Panc1 (cell line): ENCODE measurements around the gene PRPSAP2. TPM values are rescaled to one million over a fixed set of nuclear protein-coding genes. Genes with fewer than 3 reads are reported as not detected.

Experiments used
- ATAC-seq: fragments of 200-7000 bp; cut with Tn5 transposase; 2 replicates; pipeline ENCODE4 v1.9.1; 2020; ENCODE audit warnings: mild to moderate bottlenecking, moderate library complexity
- BruUV-seq: library from RNA; stranded (reverse); fragments of 400-500 nt; replicated peaks from 2 replicates; lab custom pipeline; 2021; lab: Mats Ljungman, UMichigan
- CTCF ChIA-PET: fragments of 300-600 bp; sonication (Branson Sonifier 250); formaldehyde crosslinking; loops from one replicate; lab custom pipeline; 2022; ENCODE audit warnings: antibody characterized with exemption; lab: Charles Lee
- POLR2A ChIA-PET: fragments of 300-600 bp; sonication (Branson Sonifier 250); formaldehyde crosslinking; loops from one replicate; lab custom pipeline; 2022; ENCODE audit warnings: antibody characterized with exemption; lab: Charles Lee
- DNase-seq: peaks from one replicate; pipeline ENCODE4 v3.0.0-alpha.2; 2010; ENCODE audit warnings: low read depth, low spot score
- H3K27ac ChIP-seq: 2 replicates; pipeline ENCODE4 v1.5.1; 2011; ENCODE audit warnings: mild to moderate bottlenecking, low read length, inconsistent platforms
- H3K27me3 ChIP-seq: fragments of 200-500 bp; sonication (Bioruptor generic); 2 replicates; pipeline ENCODE4 v1.6.0; 2014; ENCODE audit warnings: low read length, inconsistent platforms; ENCODE audit not compliant: control insufficient read depth, insufficient read depth
- H3K36me3 ChIP-seq: fragments of 200-500 bp; sonication (Bioruptor generic); 2 replicates; pipeline ENCODE4 v1.5.1; 2014; ENCODE audit warnings: inconsistent platforms, mild to moderate bottlenecking, low read length, moderate library complexity; ENCODE audit not compliant: control insufficient read depth, insufficient read depth
- H3K4me1 ChIP-seq: 2 replicates; pipeline ENCODE4 v1.5.1; 2011; ENCODE audit warnings: inconsistent platforms, mild to moderate bottlenecking, low read length, moderate library complexity; ENCODE audit not compliant: control insufficient read depth, insufficient read depth
- H3K4me3 ChIP-seq, 2 experiments: 2 replicates each; pipeline ENCODE4 v1.5.1; 2011 to 2012; ENCODE audit warnings: low read depth in 2 of 2, low read length in 2 of 2, mild to moderate bottlenecking in 2 of 2, inconsistent platforms in 1 of 2, moderate library complexity in 1 of 2
- H3K9me3 ChIP-seq: fragments of 200-500 bp; sonication (Bioruptor generic); 2 replicates; pipeline ENCODE4 v1.5.1; 2014; ENCODE audit warnings: low read depth, mild to moderate bottlenecking, inconsistent platforms, low read length, moderate library complexity; ENCODE audit not compliant: control insufficient read depth, insufficient read depth
- POLR2AphosphoS5 ChIP-seq: IDR thresholded peaks from 2 replicates; pipeline ENCODE4 v1.6.1; 2012; ENCODE audit warnings: mild to moderate bottlenecking, low read depth, low read length, moderate library complexity
- SIN3A ChIP-seq: IDR thresholded peaks from 2 replicates; pipeline ENCODE4 v1.6.1; 2012; ENCODE audit warnings: low read depth, mild to moderate bottlenecking, low read length, moderate library complexity, borderline replicate concordance; ENCODE audit not compliant: insufficient read depth
- TCF7L2 ChIP-seq: IDR thresholded peaks from 2 replicates; pipeline ENCODE4 v1.6.1; 2011; ENCODE audit warnings: mild to moderate bottlenecking, low read depth, low read length, inconsistent platforms
- in situ Hi-C: cut with HindIII; loops from 2 replicates; pipeline ENCODE4 v1.10.0; 2016; ENCODE audit warnings: low sequenced_read_pairs, low pct_unique_long_range_greater_than_20kb
- intact Hi-C: fragments of 100-400 bp; cut with micrococcal nuclease; formaldehyde crosslinking; loops from one replicate; pipeline ENCODE4 v1.10.0; 2022; ENCODE audit not compliant: unreplicated experiment
- total RNA-seq: library from RNA; stranded (reverse); gene quantifications from one replicate; pipeline ENCODE4 v1.2.1, GENCODE V29; 2021; ENCODE audit not compliant: unreplicated experiment
- TF ChIP-seq, protein P1 (sequence below), 2 experiments: IDR thresholded peaks; 2 replicates each; pipeline ENCODE4 v1.6.1; 2011 to 2012; ENCODE audit warnings: low read depth in 2 of 2, control low read depth in 1 of 2, low read length in 1 of 2, mild to moderate bottlenecking in 1 of 2, moderate library complexity in 1 of 2; ENCODE audit not compliant: insufficient read depth in 1 of 2
- TF ChIP-seq, protein P2 (sequence below): fragments of 450-650 bp; IDR thresholded peaks from 2 replicates; pipeline ENCODE4 v1.5.1; 2017; ENCODE audit warnings: mild to moderate bottlenecking

Gene PRPSAP2
- total RNA-seq, 1 experiment from 2014 or later: 25.3 TPM

DNA sequence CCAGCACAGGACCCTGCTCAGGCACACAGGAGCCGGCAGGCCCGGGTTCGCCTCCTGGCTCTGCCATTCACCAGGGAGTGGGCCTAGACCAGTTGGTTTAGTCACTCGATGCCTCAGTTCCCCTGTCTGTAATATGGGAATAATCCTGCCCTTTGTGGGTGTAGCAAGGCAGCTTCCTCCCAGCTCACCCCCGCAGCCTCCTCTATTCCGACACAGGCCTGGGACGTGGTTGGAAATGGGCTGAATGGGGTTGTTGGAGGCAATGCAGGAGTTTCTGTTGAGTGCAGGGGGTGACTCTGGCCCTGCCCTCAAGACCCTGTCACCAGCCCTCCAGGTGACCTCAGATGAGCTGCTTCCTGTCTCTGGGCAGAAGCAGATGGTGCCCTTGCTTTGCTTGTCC, 113.9 kb downstream of the PRPSAP2 start:
- ATAC-seq (no peak), DNase-seq (no peak)
- TF ChIP-seq, protein P1, sequence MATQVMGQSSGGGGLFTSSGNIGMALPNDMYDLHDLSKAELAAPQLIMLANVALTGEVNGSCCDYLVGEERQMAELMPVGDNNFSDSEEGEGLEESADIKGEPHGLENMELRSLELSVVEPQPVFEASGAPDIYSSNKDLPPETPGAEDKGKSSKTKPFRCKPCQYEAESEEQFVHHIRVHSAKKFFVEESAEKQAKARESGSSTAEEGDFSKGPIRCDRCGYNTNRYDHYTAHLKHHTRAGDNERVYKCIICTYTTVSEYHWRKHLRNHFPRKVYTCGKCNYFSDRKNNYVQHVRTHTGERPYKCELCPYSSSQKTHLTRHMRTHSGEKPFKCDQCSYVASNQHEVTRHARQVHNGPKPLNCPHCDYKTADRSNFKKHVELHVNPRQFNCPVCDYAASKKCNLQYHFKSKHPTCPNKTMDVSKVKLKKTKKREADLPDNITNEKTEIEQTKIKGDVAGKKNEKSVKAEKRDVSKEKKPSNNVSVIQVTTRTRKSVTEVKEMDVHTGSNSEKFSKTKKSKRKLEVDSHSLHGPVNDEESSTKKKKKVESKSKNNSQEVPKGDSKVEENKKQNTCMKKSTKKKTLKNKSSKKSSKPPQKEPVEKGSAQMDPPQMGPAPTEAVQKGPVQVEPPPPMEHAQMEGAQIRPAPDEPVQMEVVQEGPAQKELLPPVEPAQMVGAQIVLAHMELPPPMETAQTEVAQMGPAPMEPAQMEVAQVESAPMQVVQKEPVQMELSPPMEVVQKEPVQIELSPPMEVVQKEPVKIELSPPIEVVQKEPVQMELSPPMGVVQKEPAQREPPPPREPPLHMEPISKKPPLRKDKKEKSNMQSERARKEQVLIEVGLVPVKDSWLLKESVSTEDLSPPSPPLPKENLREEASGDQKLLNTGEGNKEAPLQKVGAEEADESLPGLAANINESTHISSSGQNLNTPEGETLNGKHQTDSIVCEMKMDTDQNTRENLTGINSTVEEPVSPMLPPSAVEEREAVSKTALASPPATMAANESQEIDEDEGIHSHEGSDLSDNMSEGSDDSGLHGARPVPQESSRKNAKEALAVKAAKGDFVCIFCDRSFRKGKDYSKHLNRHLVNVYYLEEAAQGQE (IDR thresholded peaks at IDR 0.05; ENCODE audit: insufficient read depth in 1 of 2, low read depth in 2 of 2, low read length in 1 of 2): no peak
- no peak for TF ChIP-seq SIN3A
- TF ChIP-seq TCF7L2: no peak
- TF ChIP-seq POLR2AphosphoS5: no peak
- TF ChIP-seq, protein P2, sequence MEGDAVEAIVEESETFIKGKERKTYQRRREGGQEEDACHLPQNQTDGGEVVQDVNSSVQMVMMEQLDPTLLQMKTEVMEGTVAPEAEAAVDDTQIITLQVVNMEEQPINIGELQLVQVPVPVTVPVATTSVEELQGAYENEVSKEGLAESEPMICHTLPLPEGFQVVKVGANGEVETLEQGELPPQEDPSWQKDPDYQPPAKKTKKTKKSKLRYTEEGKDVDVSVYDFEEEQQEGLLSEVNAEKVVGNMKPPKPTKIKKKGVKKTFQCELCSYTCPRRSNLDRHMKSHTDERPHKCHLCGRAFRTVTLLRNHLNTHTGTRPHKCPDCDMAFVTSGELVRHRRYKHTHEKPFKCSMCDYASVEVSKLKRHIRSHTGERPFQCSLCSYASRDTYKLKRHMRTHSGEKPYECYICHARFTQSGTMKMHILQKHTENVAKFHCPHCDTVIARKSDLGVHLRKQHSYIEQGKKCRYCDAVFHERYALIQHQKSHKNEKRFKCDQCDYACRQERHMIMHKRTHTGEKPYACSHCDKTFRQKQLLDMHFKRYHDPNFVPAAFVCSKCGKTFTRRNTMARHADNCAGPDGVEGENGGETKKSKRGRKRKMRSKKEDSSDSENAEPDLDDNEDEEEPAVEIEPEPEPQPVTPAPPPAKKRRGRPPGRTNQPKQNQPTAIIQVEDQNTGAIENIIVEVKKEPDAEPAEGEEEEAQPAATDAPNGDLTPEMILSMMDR: no peak
- POLR2A ChIA-PET: interaction anchor here (0.6 kb wide), 1 partner anchor 709 kb away, joined by 3 read pairs; no protein-coding TSS in a partner anchor
- Histone ChIP-seq H3K27ac (no peak overlapping the region), H3K27me3 (no peaks in the 10 kb centered on the region), H3K9me3 (no peaks in the 10 kb centered on the region), H3K4me1 (peaks cover 4% of the 10 kb centered on the region; the same call in 1 of the 2 replicates), H3K4me3 (no peak overlapping the region), H3K36me3 (no peaks in the 10 kb centered on the region)
- intact Hi-C loops: no loop called here
- in situ Hi-C loops: no loop called here
- CTCF ChIA-PET: no interaction called here
- no TSS peak for BruUV-seq

DNA sequence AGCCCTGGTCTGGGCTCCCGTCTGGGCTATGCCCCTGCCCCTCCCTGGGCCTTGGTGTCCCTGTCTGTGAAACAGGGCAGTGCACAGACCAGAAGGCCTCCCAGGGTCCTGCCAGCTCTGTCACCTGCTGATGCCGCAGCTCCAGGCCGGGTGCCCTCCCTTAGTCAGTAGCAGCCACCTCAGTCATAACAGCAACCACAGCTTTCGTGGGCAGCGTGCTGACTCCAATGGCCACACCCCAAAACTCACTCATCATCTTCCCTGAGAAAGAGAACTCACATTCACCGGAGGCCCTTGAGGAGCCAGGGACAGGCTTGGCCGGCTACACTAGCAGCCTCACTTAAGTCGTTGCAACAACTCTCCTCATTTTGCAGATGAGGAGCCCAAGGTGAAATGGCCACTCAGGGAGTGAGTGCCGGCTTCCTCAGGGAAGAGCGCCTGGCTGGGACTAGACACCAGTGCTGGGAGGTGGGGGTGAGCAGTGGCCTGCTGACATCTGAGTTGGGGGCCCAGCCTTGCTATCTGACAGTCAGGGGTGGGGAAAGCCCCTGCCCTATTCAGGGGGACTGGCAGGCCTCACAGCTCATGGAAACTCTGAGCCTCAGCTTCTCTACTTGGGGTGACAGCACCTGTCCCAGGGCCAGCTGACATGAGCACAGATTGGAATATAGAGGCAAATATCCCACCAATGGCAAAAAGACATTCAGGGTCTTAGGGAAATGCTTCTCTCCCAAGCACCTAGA, 116.6 kb downstream of the PRPSAP2 start:
- Histone ChIP-seq H3K27me3 (no peaks in the 10 kb centered on the region), H3K9me3 (no peaks in the 10 kb centered on the region), H3K36me3 (no peaks in the 10 kb centered on the region), H3K4me1 (no peaks in the 10 kb centered on the region), H3K27ac (no peak overlapping the region), H3K4me3 (no peak overlapping the region)
- no peak for ATAC-seq
- BruUV-seq: no TSS peak
- ChIA-PET POLR2A (no interaction called here), CTCF (no interaction called here)
- DNase-seq: no peak
- in situ Hi-C loops: no loop called here
- TF ChIP-seq, protein P2: no peak
- TF ChIP-seq POLR2AphosphoS5 (no peak), SIN3A (no peak), TCF7L2 (no peak)
- intact Hi-C loops: no loop called here
